Osteocyte (in vitro differentiated cells): Measurements from ENCODE around the gene DAP. TPM values are rescaled to one million over a fixed set of nuclear protein-coding genes. Genes with fewer than 3 reads are reported as not detected.

Experiments
- DNase-seq: peaks from one replicate; pipeline ENCODE4 v3.0.0; 2021; ENCODE audit warnings: mixed read lengths; ENCODE audit not compliant: unreplicated experiment; ENCODE audit errors: extremely low spot score
- H3K27ac Mint-ChIP-seq: one replicate; pipeline ENCODE4 v1.8.0; 2021; ENCODE audit warnings: mild to moderate bottlenecking, mixed read lengths; ENCODE audit not compliant: unreplicated experiment
- H3K27me3 Mint-ChIP-seq: one replicate; pipeline ENCODE4 v1.8.0; 2021; ENCODE audit warnings: mixed read lengths; ENCODE audit not compliant: unreplicated experiment
- H3K36me3 Mint-ChIP-seq: one replicate; pipeline ENCODE4 v1.8.0; 2021; ENCODE audit warnings: mixed read lengths; ENCODE audit not compliant: unreplicated experiment
- H3K4me1 Mint-ChIP-seq: one replicate; pipeline ENCODE4 v1.8.0; 2021; ENCODE audit warnings: mixed read lengths; ENCODE audit not compliant: unreplicated experiment
- H3K4me3 Mint-ChIP-seq: one replicate; pipeline ENCODE4 v1.8.0; 2021; ENCODE audit warnings: mild to moderate bottlenecking, moderate library complexity, mixed read lengths; ENCODE audit not compliant: unreplicated experiment
- H3K9me3 Mint-ChIP-seq: one replicate; pipeline ENCODE4 v1.8.0; 2021; ENCODE audit warnings: mixed read lengths; ENCODE audit not compliant: unreplicated experiment
- CTCF ChIP-seq: fragments of 200-600 bp; sonication (generic); IDR thresholded peaks from 2 replicates; pipeline ENCODE4 v1.5.0; 2021; ENCODE audit warnings: antibody characterized with exemption, mild to moderate bottlenecking, moderate library complexity
- total RNA-seq: library from RNA; stranded (reverse); gene quantifications from 2 replicates; pipeline ENCODE4 v1.2.1, GENCODE V29; 2021

The DAP gene
- total RNA-seq, 1 donor from 2014 or later: 173 TPM

GRCh38 chr5:10699281-10699874, 61.7 kb downstream of the DAP start:
- peaks cover 46% of the 10 kb centered on the region for H3K4me1 Mint-ChIP-seq
- TF ChIP-seq CTCF: no peak
- H3K36me3 Mint-ChIP-seq: peaks cover 3% of the 10 kb centered on the region
- no peaks in the 10 kb centered on the region for H3K9me3 Mint-ChIP-seq
- no peak overlapping the region for H3K4me3 Mint-ChIP-seq
- H3K27me3 Mint-ChIP-seq: no peaks in the 10 kb centered on the region
- peak overlapping the region; percentile 28 for H3K27ac Mint-ChIP-seq
- DNase-seq: no peak

GRCh38 chr5:10695759-10696543, 65.1 kb downstream of the DAP start:
- Mint-ChIP-seq H3K4me3 (no peak overlapping the region), H3K9me3 (no peaks in the 10 kb centered on the region), H3K27ac (no peak overlapping the region), H3K36me3 (peaks cover 3% of the 10 kb centered on the region), H3K27me3 (no peaks in the 10 kb centered on the region), H3K4me1 (peaks cover 47% of the 10 kb centered on the region)
- no peak for DNase-seq
- no peak for TF ChIP-seq CTCF

GRCh38 chr5:10695055-10695649, 65.9 kb downstream of the DAP start:
- Mint-ChIP-seq H3K4me3 (no peak overlapping the region), H3K36me3 (peaks cover 3% of the 10 kb centered on the region), H3K27ac (peak overlapping the region; percentile 12), H3K27me3 (no peaks in the 10 kb centered on the region), H3K9me3 (no peaks in the 10 kb centered on the region), H3K4me1 (peaks cover 51% of the 10 kb centered on the region)
- peak; percentile 88 for TF ChIP-seq CTCF
- DNase-seq: peak; percentile 89

GRCh38 chr5:10691826-10692785, 68.9 kb downstream of the DAP start:
- H3K9me3 Mint-ChIP-seq: peaks cover 4% of the 10 kb centered on the region
- H3K4me1 Mint-ChIP-seq: peaks cover 45% of the 10 kb centered on the region
- H3K27ac Mint-ChIP-seq: peak overlapping the region; percentile 36
- H3K4me3 Mint-ChIP-seq: no peak overlapping the region
- TF ChIP-seq CTCF: no peak
- H3K36me3 Mint-ChIP-seq: peaks cover 14% of the 10 kb centered on the region
- H3K27me3 Mint-ChIP-seq: no peaks in the 10 kb centered on the region
- no peak for DNase-seq
